ENCODE results near the gene TOX2.

Gene TOX2

GRCh38 chr20:43936104-43936770 is 21.6 kb downstream of the TOX2 start:
- Histone ChIP-seq H3K27me3 (ENCODE audit: control insufficient read depth, low read length) (peaks cover 8% of the 10 kb centered on the region; the same call in 1 of the 2 replicates), H3K4me3 (ENCODE audit: low read length) (no peak overlapping the region), H3K9me2 (replicated peaks; ENCODE audit: control insufficient read depth, low read length) (no peaks in the 10 kb centered on the region), H3K27ac (ENCODE audit: low read depth, low read length) (no peak overlapping the region), H4K20me1 (ENCODE audit: control insufficient read depth, insufficient read depth, low read depth, low read length) (no peaks in the 10 kb centered on the region), H3K4me1 (ENCODE audit: control insufficient read depth, low read length) (no peaks in the 10 kb centered on the region), H3K36me3 (ENCODE audit: control insufficient read depth, low read length) (no peaks in the 10 kb centered on the region), H3K4me2 (ENCODE audit: low read length) (no peak overlapping the region), H3F3A (ENCODE audit: control insufficient read depth, insufficient read depth) (no peaks in the 10 kb centered on the region), H3K79me2 (ENCODE audit: control insufficient read depth, low read length) (no peaks in the 10 kb centered on the region), H3K9me3 (ENCODE audit: control insufficient read depth, insufficient read depth, low read length) (no peaks in the 10 kb centered on the region)
- TF ChIP-seq, protein P1, sequence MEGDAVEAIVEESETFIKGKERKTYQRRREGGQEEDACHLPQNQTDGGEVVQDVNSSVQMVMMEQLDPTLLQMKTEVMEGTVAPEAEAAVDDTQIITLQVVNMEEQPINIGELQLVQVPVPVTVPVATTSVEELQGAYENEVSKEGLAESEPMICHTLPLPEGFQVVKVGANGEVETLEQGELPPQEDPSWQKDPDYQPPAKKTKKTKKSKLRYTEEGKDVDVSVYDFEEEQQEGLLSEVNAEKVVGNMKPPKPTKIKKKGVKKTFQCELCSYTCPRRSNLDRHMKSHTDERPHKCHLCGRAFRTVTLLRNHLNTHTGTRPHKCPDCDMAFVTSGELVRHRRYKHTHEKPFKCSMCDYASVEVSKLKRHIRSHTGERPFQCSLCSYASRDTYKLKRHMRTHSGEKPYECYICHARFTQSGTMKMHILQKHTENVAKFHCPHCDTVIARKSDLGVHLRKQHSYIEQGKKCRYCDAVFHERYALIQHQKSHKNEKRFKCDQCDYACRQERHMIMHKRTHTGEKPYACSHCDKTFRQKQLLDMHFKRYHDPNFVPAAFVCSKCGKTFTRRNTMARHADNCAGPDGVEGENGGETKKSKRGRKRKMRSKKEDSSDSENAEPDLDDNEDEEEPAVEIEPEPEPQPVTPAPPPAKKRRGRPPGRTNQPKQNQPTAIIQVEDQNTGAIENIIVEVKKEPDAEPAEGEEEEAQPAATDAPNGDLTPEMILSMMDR (IDR thresholded peaks at IDR 0.05; ENCODE audit: low read depth, low read length, poor library complexity, severe bottlenecking): no peak
- TF ChIP-seq EZH2phosphoT487 (IDR thresholded peaks at IDR 0.05; ENCODE audit: borderline replicate concordance, low read length): no peak

DNA sequence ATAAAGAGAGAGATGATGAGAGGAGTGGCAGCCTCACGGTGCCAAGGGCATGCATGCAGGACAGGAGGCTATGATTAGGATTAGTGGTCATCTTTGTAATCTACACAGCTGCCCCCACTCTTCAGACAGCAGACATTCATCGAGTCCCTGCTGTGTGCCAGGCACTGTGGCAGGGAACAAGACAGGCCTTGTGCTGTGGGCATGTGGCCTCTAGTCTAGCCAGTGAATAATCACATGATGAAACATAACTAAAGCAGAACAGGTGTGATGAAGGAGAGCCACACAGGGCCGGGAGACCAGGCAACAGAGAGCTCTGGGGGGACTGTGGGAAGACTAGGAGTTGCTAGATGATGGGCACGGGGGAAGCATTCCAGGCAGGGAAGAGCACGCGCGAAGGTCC is 22.2 kb downstream of the TOX2 start:
- H4K20me1 ChIP-seq (ENCODE audit: control insufficient read depth, insufficient read depth, low read depth, low read length): no peaks in the 10 kb centered on the region

GRCh38 chr20:43937591-43937990 is 22.9 kb downstream of the TOX2 start:
- Histone ChIP-seq H4K20me1 (ENCODE audit: control insufficient read depth, insufficient read depth, low read depth, low read length) (no peaks in the 10 kb centered on the region), H3K36me3 (ENCODE audit: control insufficient read depth, low read length) (no peaks in the 10 kb centered on the region), H3K79me2 (ENCODE audit: control insufficient read depth, low read length) (no peaks in the 10 kb centered on the region), H3K27ac (ENCODE audit: low read depth, low read length) (no peak overlapping the region), H3F3A (ENCODE audit: control insufficient read depth, insufficient read depth) (no peaks in the 10 kb centered on the region), H3K9me2 (replicated peaks; ENCODE audit: control insufficient read depth, low read length) (no peaks in the 10 kb centered on the region), H3K4me3 (ENCODE audit: low read length) (no peak overlapping the region), H3K9me3 (ENCODE audit: control insufficient read depth, insufficient read depth, low read length) (no peaks in the 10 kb centered on the region), H3K27me3 (ENCODE audit: control insufficient read depth, low read length) (peaks cover 13% of the 10 kb centered on the region; the same call in 1 of the 2 replicates), H3K4me1 (ENCODE audit: control insufficient read depth, low read length) (peaks cover 5% of the 10 kb centered on the region), H3K4me2 (ENCODE audit: low read length) (no peak overlapping the region)
- TF ChIP-seq, protein P1 (IDR thresholded peaks at IDR 0.05; ENCODE audit: low read depth, low read length, poor library complexity, severe bottlenecking): no peak
- TF ChIP-seq EZH2phosphoT487 (IDR thresholded peaks at IDR 0.05; ENCODE audit: borderline replicate concordance, low read length): no peak

More for the DNA sequence above, 22.2 kb downstream of the TOX2 start:
- TF ChIP-seq, protein P1 (IDR thresholded peaks at IDR 0.05; ENCODE audit: low read depth, low read length, poor library complexity, severe bottlenecking): no peak
- TF ChIP-seq EZH2phosphoT487 (IDR thresholded peaks at IDR 0.05; ENCODE audit: borderline replicate concordance, low read length): no peak
- Histone ChIP-seq H3K4me1 (ENCODE audit: control insufficient read depth, low read length) (no peaks in the 10 kb centered on the region; the same call in 1 of the 2 replicates), H3K79me2 (ENCODE audit: control insufficient read depth, low read length) (no peaks in the 10 kb centered on the region), H3K27me3 (ENCODE audit: control insufficient read depth, low read length) (peaks cover 10% of the 10 kb centered on the region; the same call in 1 of the 2 replicates), H3K4me3 (ENCODE audit: low read length) (no peak overlapping the region), H3K36me3 (ENCODE audit: control insufficient read depth, low read length) (no peaks in the 10 kb centered on the region), H3K9me3 (ENCODE audit: control insufficient read depth, insufficient read depth, low read length) (no peaks in the 10 kb centered on the region), H3K9me2 (replicated peaks; ENCODE audit: control insufficient read depth, low read length) (no peaks in the 10 kb centered on the region), H3F3A (ENCODE audit: control insufficient read depth, insufficient read depth) (no peaks in the 10 kb centered on the region), H3K4me2 (ENCODE audit: low read length) (no peak overlapping the region), H3K27ac (ENCODE audit: low read depth, low read length) (no peak overlapping the region)
